ENCODE data around the gene CCDC196. TPM values are rescaled to one million over a fixed set of nuclear protein-coding genes. Genes with fewer than 3 reads are reported as not detected.

The CCDC196 gene
- total RNA-seq, 1 experiment from 2014 or later = not detected

DNA sequence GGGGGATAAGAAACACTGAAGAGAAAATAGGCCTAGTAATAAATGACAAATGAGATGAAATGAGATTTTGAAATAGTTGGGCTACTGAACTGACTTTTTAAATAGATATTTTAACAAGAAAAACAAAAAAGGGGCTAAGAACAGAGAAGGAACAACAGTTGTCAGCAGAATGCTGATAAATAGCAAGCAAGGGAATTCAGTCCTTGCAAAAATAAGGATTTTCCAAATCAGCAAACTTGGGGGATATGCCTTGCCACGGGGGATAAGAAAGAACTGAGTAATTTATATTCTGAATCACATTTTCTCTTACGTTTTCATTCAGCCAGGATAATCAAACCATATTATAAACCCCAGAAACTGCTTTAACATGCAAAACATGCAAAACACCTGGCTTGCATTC is 12.9 kb upstream of the CCDC196 start:
- no peaks in the 10 kb centered on the region for H3K9me3 Mint-ChIP-seq (ENCODE audit: unreplicated experiment)
- TF ChIP-seq, protein P1, sequence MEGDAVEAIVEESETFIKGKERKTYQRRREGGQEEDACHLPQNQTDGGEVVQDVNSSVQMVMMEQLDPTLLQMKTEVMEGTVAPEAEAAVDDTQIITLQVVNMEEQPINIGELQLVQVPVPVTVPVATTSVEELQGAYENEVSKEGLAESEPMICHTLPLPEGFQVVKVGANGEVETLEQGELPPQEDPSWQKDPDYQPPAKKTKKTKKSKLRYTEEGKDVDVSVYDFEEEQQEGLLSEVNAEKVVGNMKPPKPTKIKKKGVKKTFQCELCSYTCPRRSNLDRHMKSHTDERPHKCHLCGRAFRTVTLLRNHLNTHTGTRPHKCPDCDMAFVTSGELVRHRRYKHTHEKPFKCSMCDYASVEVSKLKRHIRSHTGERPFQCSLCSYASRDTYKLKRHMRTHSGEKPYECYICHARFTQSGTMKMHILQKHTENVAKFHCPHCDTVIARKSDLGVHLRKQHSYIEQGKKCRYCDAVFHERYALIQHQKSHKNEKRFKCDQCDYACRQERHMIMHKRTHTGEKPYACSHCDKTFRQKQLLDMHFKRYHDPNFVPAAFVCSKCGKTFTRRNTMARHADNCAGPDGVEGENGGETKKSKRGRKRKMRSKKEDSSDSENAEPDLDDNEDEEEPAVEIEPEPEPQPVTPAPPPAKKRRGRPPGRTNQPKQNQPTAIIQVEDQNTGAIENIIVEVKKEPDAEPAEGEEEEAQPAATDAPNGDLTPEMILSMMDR (IDR thresholded peaks at IDR 0.05; ENCODE audit: insufficient read depth in 1 of 2, low read depth in 1 of 2, low read length in 1 of 2, severe bottlenecking in 1 of 2, unreplicated experiment in 1 of 2) = no peak
- no peaks in the 10 kb centered on the region for H3K27me3 Mint-ChIP-seq (ENCODE audit: insufficient read depth, unreplicated experiment)
- no peak for DNase-seq
- H3K4me3 Mint-ChIP-seq (ENCODE audit: unreplicated experiment) = no peak overlapping the region
- Histone ChIP-seq H3K36me3 (ENCODE audit: control insufficient read depth, insufficient read depth, low read length) (no peaks in the 10 kb centered on the region), H3K9me3 (peaks cover 6% of the 10 kb centered on the region), H3K4me1 (no peaks in the 10 kb centered on the region), H3K4me3 (ENCODE audit: low read depth, low read length) (no peak overlapping the region), H3K27me3 (replicated peaks; ENCODE audit: control insufficient read depth, insufficient read depth, low read length) (no peaks in the 10 kb centered on the region)
- BruUV-seq (replicated peaks) = no TSS peak
- no peak overlapping the region for H3K27ac Mint-ChIP-seq (ENCODE audit: unreplicated experiment)
- no peaks in the 10 kb centered on the region for H3K4me1 Mint-ChIP-seq (ENCODE audit: low read depth, unreplicated experiment)
- POLR2A ChIA-PET = no interaction called here
- intact Hi-C loops (cut with micrococcal nuclease; ENCODE audit: unreplicated experiment) = no loop called here
- CTCF ChIA-PET = no interaction called here
- H3K36me3 Mint-ChIP-seq (ENCODE audit: insufficient read depth, unreplicated experiment) = no peaks in the 10 kb centered on the region

DNA sequence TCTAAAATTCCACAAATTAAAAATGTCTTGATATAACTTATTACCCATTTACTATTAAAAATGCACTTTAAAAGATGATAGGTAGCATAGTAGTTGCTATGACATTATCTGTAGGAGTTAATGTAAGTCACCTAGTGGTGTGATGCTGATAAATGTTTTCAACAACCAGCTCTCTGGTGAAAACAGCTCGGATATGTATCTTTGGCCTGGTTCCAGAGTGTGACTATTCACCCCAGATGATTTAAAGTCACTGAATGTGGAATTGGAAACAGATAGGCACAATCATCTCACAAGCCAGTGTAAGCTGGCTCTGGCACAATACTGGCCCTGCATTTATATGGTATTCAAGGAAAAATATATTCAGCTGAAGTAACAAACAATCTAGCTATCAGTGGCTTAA is 9.2 kb upstream of the CCDC196 start:
- no peaks in the 10 kb centered on the region for H3K4me1 Mint-ChIP-seq (ENCODE audit: low read depth, unreplicated experiment)
- BruUV-seq (replicated peaks) = no TSS peak
- intact Hi-C loops (cut with micrococcal nuclease; ENCODE audit: unreplicated experiment) = no loop called here
- H3K36me3 Mint-ChIP-seq (ENCODE audit: insufficient read depth, unreplicated experiment) = no peaks in the 10 kb centered on the region
- no peaks in the 10 kb centered on the region for H3K27me3 ChIP-seq (replicated peaks; ENCODE audit: control insufficient read depth, insufficient read depth, low read length)
- ChIA-PET CTCF (interaction anchor here (0.7 kb wide), 1 partner anchor 118 kb away, joined by 3 read pairs; no protein-coding TSS in a partner anchor), POLR2A (no interaction called here)
- no peaks in the 10 kb centered on the region for H3K27me3 Mint-ChIP-seq (ENCODE audit: insufficient read depth, unreplicated experiment)
- H3K27ac Mint-ChIP-seq (ENCODE audit: unreplicated experiment) = no peak overlapping the region
- no peaks in the 10 kb centered on the region for H3K9me3 Mint-ChIP-seq (ENCODE audit: unreplicated experiment)
- H3K4me3 Mint-ChIP-seq (ENCODE audit: unreplicated experiment) = no peak overlapping the region
- TF ChIP-seq, protein P1 (IDR thresholded peaks at IDR 0.05; ENCODE audit: insufficient read depth in 1 of 2, low read depth in 1 of 2, low read length in 1 of 2, severe bottlenecking in 1 of 2, unreplicated experiment in 1 of 2) = no peak
- H3K36me3 ChIP-seq (ENCODE audit: control insufficient read depth, insufficient read depth, low read length) = no peaks in the 10 kb centered on the region
- H3K9me3 ChIP-seq = no peaks in the 10 kb centered on the region
- no peaks in the 10 kb centered on the region for H3K4me1 ChIP-seq
- no peak overlapping the region for H3K4me3 ChIP-seq (ENCODE audit: low read depth, low read length)
- no peak for DNase-seq

DNA sequence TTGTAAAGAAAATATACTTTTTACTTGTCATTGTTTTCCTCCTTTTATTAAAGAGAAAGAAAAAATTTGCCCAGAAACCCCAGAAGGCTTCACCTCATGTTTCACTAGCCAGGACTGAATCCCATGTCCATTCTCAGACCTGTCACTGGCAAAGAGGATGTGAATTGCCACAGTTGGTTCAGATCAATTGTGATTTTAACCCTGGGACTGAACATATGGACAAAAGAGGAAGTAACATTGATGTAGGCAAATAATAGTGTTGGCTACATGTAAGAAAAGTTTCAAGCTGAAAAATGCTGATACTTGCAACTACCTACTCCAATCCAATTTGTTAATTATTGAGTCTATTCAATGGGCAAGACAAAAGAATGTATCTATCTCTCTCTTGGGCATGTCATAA is 8.6 kb upstream of the CCDC196 start:
- no peaks in the 10 kb centered on the region for H3K9me3 Mint-ChIP-seq (ENCODE audit: unreplicated experiment)
- CTCF ChIA-PET = interaction anchor here (0.7 kb wide), 1 partner anchor 118 kb away, joined by 3 read pairs; no protein-coding TSS in a partner anchor
- no TSS peak for BruUV-seq (replicated peaks)

More for the DNA sequence above, 8.6 kb upstream of the CCDC196 start:
- H3K9me3 ChIP-seq = no peaks in the 10 kb centered on the region
- H3K4me1 ChIP-seq = no peaks in the 10 kb centered on the region
- POLR2A ChIA-PET = no interaction called here
- Mint-ChIP-seq H3K36me3 (ENCODE audit: insufficient read depth, unreplicated experiment) (no peaks in the 10 kb centered on the region), H3K27me3 (ENCODE audit: insufficient read depth, unreplicated experiment) (no peaks in the 10 kb centered on the region), H3K4me1 (ENCODE audit: low read depth, unreplicated experiment) (no peaks in the 10 kb centered on the region), H3K4me3 (ENCODE audit: unreplicated experiment) (no peak overlapping the region), H3K27ac (ENCODE audit: unreplicated experiment) (no peak overlapping the region)
- DNase-seq = no peak
- TF ChIP-seq, protein P1 (IDR thresholded peaks at IDR 0.05; ENCODE audit: insufficient read depth in 1 of 2, low read depth in 1 of 2, low read length in 1 of 2, severe bottlenecking in 1 of 2, unreplicated experiment in 1 of 2) = no peak
- no peaks in the 10 kb centered on the region for H3K36me3 ChIP-seq (ENCODE audit: control insufficient read depth, insufficient read depth, low read length)
- H3K27me3 ChIP-seq (replicated peaks; ENCODE audit: control insufficient read depth, insufficient read depth, low read length) = no peaks in the 10 kb centered on the region
- intact Hi-C loops (cut with micrococcal nuclease; ENCODE audit: unreplicated experiment) = no loop called here
- no peak overlapping the region for H3K4me3 ChIP-seq (ENCODE audit: low read depth, low read length)
